Mesendoderm (in vitro differentiated cells): ENCODE results near the gene BDKRB1.
A peak's percentile ranks its signal among the peaks of the same experiment; 100 is the strongest.

ENCODE experiments used
- DNase-seq: peaks from one replicate; pipeline ENCODE4 v3.0.0; 2013
- H2AK5ac ChIP-seq: 2 replicates; pipeline ENCODE4 v1.6.1; 2013; ENCODE audit warnings: low read length, inconsistent platforms
- H2BK120ac ChIP-seq: 2 replicates; pipeline ENCODE4 v1.6.1; 2013; ENCODE audit warnings: low read depth, mild to moderate bottlenecking, low read length, moderate library complexity, mixed read lengths
- H2BK15ac ChIP-seq: replicated peaks from 2 replicates; pipeline ENCODE4 v1.6.1; 2013; ENCODE audit warnings: low read depth, mild to moderate bottlenecking, moderate library complexity
- H2BK5ac ChIP-seq: 2 replicates; pipeline ENCODE4 v1.6.1; 2013; ENCODE audit warnings: low read length, inconsistent platforms
- H3K18ac ChIP-seq: 2 replicates; pipeline ENCODE4 v1.6.1; 2013; ENCODE audit warnings: mild to moderate bottlenecking, low read length, mixed read lengths
- H3K23ac ChIP-seq: one replicate; pipeline ENCODE4 v1.6.1; 2013; ENCODE audit warnings: low read length
- H3K27ac ChIP-seq: 2 replicates; pipeline ENCODE4 v1.5.1; 2013; ENCODE audit warnings: low read depth, mild to moderate bottlenecking, inconsistent platforms, low read length, moderate library complexity
- H3K27me3 ChIP-seq: 2 replicates; pipeline ENCODE4 v1.6.1; 2013; ENCODE audit warnings: low read length, control low read depth, mild to moderate bottlenecking, inconsistent platforms; ENCODE audit not compliant: insufficient read depth, poor library complexity
- H3K36me3 ChIP-seq: 2 replicates; pipeline ENCODE4 v1.6.1; 2013; ENCODE audit warnings: low read length, inconsistent platforms; ENCODE audit not compliant: control insufficient read depth, insufficient read depth
- H3K4ac ChIP-seq: one replicate; pipeline ENCODE4 v1.6.1; 2013; ENCODE audit warnings: low read depth, mild to moderate bottlenecking, low read length, moderate library complexity
- H3K4me1 ChIP-seq: 2 replicates; pipeline ENCODE4 v1.6.1; 2013; ENCODE audit warnings: low read depth, low read length, inconsistent platforms; ENCODE audit not compliant: control insufficient read depth
- H3K4me2 ChIP-seq: 2 replicates; pipeline ENCODE4 v1.6.1; 2013; ENCODE audit warnings: low read length
- H3K4me3 ChIP-seq: 2 replicates; pipeline ENCODE4 v1.5.1; 2013; ENCODE audit warnings: mild to moderate bottlenecking, low read length
- H3K56ac ChIP-seq: one replicate; pipeline ENCODE4 v1.6.1; 2013; ENCODE audit warnings: low read length
- H3K79me1 ChIP-seq: 2 replicates; pipeline ENCODE4 v1.6.1; 2013; ENCODE audit warnings: low read length, inconsistent platforms
- H3K79me2 ChIP-seq: 2 replicates; pipeline ENCODE4 v1.6.1; 2013; ENCODE audit warnings: mild to moderate bottlenecking, low read length; ENCODE audit not compliant: control insufficient read depth, insufficient read depth
- H3K9ac ChIP-seq: 2 replicates; pipeline ENCODE4 v1.6.1; 2013; ENCODE audit warnings: low read length, inconsistent platforms
- H4K5ac ChIP-seq: one replicate; pipeline ENCODE4 v1.6.1; 2013; ENCODE audit warnings: low read length
- H4K8ac ChIP-seq: one replicate; pipeline ENCODE4 v1.6.1; 2013; ENCODE audit warnings: low read depth, mild to moderate bottlenecking, control low read depth, low read length, moderate library complexity
- WGBS: extraction: QIAGEN DNeasy Blood & Tissue Kit; methylation state at CpG from one replicate; pipeline ENCODE4 v1.1.7; 2013; ENCODE audit warnings: low lambda C conversion rate, missing lambda C conversion rate; ENCODE audit not compliant: insufficient coverage; ENCODE audit errors: extremely low coverage; 5-methylcytosine and 5-hydroxymethylcytosine counted together

BDKRB1 gene

DNA sequence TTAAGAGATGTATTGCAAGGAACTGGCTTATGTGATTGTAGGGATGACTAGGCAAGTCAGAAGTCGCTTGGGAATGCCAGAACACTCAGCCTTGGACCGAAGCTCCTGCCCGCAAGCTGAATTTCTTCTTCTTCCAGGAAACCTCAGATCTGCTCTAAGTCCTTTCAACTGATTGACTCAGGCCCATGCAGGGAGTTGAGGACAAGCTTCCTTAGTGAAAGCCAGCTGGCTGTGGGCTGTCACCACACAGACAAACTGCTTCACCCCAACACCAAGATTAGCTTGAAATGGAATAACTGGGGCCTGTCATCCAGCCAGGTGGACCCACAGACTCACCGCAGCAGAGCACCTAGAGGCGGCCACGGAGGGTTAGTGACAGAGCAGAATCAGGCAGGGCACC is 26.7 kb upstream of the BDKRB1 start:
- Histone ChIP-seq H2BK120ac (no peak overlapping the region), H3K79me1 (no peaks in the 10 kb centered on the region), H3K36me3 (no peaks in the 10 kb centered on the region), H3K4me2 (no peak overlapping the region), H4K5ac (no peak overlapping the region), H3K56ac (no peak overlapping the region), H3K23ac (no peak overlapping the region), H2BK15ac (no peak overlapping the region), H2BK5ac (no peak overlapping the region), H4K8ac (no peak overlapping the region), H3K27ac (no peak overlapping the region), H3K9ac (no peak overlapping the region), H2AK5ac (no peak overlapping the region), H3K4ac (no peak overlapping the region), H3K27me3 (no peaks in the 10 kb centered on the region), H3K4me3 (no peak overlapping the region), H3K18ac (no peak overlapping the region), H3K4me1 (no peaks in the 10 kb centered on the region), H3K79me2 (no peaks in the 10 kb centered on the region)
- no CpG with 5 or more reads among the region's 6 CpGs for WGBS
- no peak for DNase-seq

DNA sequence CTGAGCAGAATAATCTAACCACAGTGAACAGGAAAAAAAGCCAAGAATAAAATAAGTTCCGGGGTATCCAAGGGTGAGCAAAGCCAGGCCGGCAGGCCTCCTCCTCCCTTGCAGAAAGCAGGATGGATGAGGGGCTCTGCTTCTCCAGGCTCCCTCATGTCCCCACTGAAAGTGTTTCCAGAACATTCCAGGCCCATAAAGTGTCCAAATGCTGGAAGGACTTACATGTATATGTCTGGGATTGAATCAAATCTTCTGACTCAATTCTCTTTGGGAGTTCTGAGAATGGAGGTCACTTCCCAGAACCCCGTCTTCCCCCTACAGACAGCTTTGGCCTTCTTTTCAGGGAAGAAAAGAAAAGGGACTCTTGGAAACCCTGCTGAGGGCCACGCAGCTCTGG is 25.0 kb upstream of the BDKRB1 start:
- DNase-seq: no peak
- Histone ChIP-seq H3K18ac (no peak overlapping the region), H2BK15ac (no peak overlapping the region), H3K27me3 (no peaks in the 10 kb centered on the region), H3K4ac (no peak overlapping the region), H3K36me3 (no peaks in the 10 kb centered on the region), H4K5ac (no peak overlapping the region), H2AK5ac (no peak overlapping the region), H3K9ac (no peak overlapping the region), H3K4me2 (no peak overlapping the region), H3K79me2 (no peaks in the 10 kb centered on the region), H3K23ac (no peak overlapping the region), H2BK5ac (no peak overlapping the region), H3K4me3 (no peak overlapping the region), H2BK120ac (no peak overlapping the region), H3K79me1 (no peaks in the 10 kb centered on the region), H3K4me1 (peaks cover 6% of the 10 kb centered on the region), H3K27ac (no peak overlapping the region), H4K8ac (no peak overlapping the region), H3K56ac (no peak overlapping the region)
- no CpG with 5 or more reads among the region's 4 CpGs for WGBS

DNA sequence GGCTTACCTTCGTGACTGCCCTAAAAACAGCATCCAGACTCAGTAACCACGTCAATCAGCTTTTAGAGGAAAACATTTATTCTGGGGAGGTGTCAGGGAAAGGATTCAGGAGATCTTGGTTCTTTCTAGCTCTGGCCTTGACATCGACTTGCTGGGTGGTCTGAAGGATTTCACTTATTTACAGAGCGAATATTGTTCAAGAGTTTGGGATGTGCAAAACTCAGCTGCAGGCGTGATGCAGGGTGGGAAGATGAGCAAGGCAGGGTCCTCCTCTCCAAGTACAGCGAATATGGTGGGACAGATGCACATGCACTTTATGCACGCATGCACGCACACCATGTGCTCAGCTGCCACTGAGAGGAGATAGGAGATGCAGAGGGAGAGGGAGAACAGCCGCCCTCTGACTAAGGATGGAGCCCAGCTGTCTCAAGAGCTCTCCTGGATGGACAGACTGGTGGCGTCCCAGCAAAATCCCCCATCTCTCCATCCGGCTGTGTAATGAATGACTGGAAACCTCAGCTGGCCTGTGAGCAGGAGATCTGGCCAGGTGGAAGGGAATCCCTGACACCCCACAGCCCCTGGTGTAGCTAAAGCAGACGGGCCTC is 24.4 kb upstream of the BDKRB1 start:
- Histone ChIP-seq H3K23ac (no peak overlapping the region), H3K4me2 (no peak overlapping the region), H3K4me3 (no peak overlapping the region)

DNA sequence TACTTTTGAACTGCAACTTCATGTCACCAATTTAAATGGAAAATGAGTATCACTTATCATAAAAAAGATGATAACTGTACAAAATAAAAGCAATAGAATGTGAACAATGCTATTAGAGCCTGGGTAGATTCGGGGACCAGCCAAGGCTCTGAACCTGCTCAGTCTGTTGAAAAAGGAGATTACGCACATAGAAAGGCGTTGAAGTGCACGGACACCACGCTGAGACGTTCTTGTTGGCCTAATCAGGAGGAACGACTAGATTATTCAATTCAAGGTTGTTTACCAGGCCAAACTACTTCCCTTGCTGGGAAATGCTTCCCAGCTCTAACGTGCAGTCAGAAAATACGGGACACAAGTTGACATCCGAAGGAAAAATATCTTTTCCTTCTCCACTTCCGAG is 23.5 kb upstream of the BDKRB1 start:
- DNase-seq: no peak
- Histone ChIP-seq H2BK120ac (no peak overlapping the region), H3K4me2 (no peak overlapping the region), H2BK15ac (no peak overlapping the region), H2AK5ac (no peak overlapping the region), H3K4me3 (no peak overlapping the region), H3K27me3 (no peaks in the 10 kb centered on the region), H3K36me3 (no peaks in the 10 kb centered on the region), H3K27ac (no peak overlapping the region), H3K23ac (no peak overlapping the region), H4K5ac (no peak overlapping the region), H3K56ac (no peak overlapping the region), H3K79me1 (no peaks in the 10 kb centered on the region), H3K4ac (no peak overlapping the region), H4K8ac (no peak overlapping the region), H3K4me1 (peaks cover 6% of the 10 kb centered on the region), H3K79me2 (no peaks in the 10 kb centered on the region), H3K18ac (no peak overlapping the region), H3K9ac (no peak overlapping the region), H2BK5ac (no peak overlapping the region)
- no CpG with 5 or more reads among the region's 11 CpGs for WGBS

More for the DNA sequence above, 24.4 kb upstream of the BDKRB1 start:
- Histone ChIP-seq H3K56ac (no peak overlapping the region), H3K79me2 (no peaks in the 10 kb centered on the region), H2BK5ac (no peak overlapping the region), H3K36me3 (no peaks in the 10 kb centered on the region), H3K9ac (no peak overlapping the region), H3K18ac (no peak overlapping the region), H3K4me1 (peaks cover 6% of the 10 kb centered on the region), H2BK120ac (no peak overlapping the region), H3K27me3 (no peaks in the 10 kb centered on the region), H3K27ac (no peak overlapping the region), H3K4ac (no peak overlapping the region), H2AK5ac (no peak overlapping the region), H4K8ac (no peak overlapping the region), H3K79me1 (no peaks in the 10 kb centered on the region), H2BK15ac (no peak overlapping the region), H4K5ac (no peak overlapping the region)
- DNase-seq: no peak
- no CpG with 5 or more reads among the region's 12 CpGs for WGBS

DNA sequence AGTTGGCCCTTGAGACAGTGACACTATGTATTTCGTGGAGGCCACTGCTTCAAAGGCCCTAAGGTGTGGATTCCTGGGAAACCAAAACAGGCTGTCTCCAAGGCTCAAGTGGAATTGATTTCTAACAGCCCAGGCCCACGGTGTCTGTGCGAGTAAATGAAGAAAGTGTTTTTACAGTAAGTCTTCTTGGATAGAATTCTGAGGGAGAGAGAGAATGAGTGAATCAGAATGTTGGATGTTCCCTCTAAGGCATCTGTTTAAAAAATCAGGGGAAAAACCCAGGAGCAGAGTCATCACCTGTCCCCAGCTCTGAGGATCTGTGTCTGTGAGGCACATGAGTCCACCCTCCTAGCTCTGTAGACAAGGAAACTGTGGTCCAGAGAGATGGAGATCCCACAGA is 22.3 kb upstream of the BDKRB1 start:
- no peak overlapping the region for H3K56ac ChIP-seq
- no peak overlapping the region for H3K27ac ChIP-seq
- H2BK15ac ChIP-seq: no peak overlapping the region
- no peak overlapping the region for H3K23ac ChIP-seq
- no peaks in the 10 kb centered on the region for H3K79me2 ChIP-seq
- no CpG with 5 or more reads among the region's 3 CpGs for WGBS
- no peak overlapping the region for H4K5ac ChIP-seq
- no peak overlapping the region for H2BK5ac ChIP-seq
- H3K4me3 ChIP-seq: no peak overlapping the region
- H3K27me3 ChIP-seq: no peaks in the 10 kb centered on the region
- peaks cover 6% of the 10 kb centered on the region for H3K4me1 ChIP-seq
- H3K4ac ChIP-seq: no peak overlapping the region
- no peak overlapping the region for H3K18ac ChIP-seq
- H2AK5ac ChIP-seq: no peak overlapping the region
- no peak for DNase-seq
- no peaks in the 10 kb centered on the region for H3K79me1 ChIP-seq
- H4K8ac ChIP-seq: no peak overlapping the region
- H2BK120ac ChIP-seq: no peak overlapping the region
- no peak overlapping the region for H3K4me2 ChIP-seq
- no peak overlapping the region for H3K9ac ChIP-seq
- H3K36me3 ChIP-seq: no peaks in the 10 kb centered on the region

DNA sequence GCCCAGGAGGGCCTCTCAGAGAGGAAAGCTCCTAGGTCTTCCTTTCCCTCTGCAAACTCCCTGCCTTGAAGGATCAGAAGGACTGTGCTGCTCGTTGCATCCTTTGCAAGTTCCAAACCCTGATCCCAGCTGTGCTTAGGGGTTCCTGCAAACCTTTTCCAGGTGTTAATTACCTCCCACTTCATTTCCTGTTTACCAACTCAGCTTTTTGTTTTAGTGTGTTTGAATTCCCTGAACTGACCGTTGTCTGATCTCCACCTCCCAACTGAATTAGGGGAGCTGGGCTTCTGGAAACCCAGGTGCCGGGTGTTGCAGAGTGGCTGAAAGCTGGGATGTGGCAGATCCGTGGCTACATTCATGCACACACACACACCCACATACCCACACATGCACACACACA is 20.6 kb upstream of the BDKRB1 start:
- Histone ChIP-seq H2BK5ac (no peak overlapping the region), H3K4me3 (no peak overlapping the region), H2BK15ac (no peak overlapping the region), H2BK120ac (no peak overlapping the region), H3K23ac (no peak overlapping the region), H4K5ac (no peak overlapping the region), H3K27ac (no peak overlapping the region), H3K79me2 (no peaks in the 10 kb centered on the region), H3K56ac (peak overlapping the region; percentile 9), H3K18ac (no peak overlapping the region), H3K4me2 (no peak overlapping the region), H3K36me3 (no peaks in the 10 kb centered on the region), H4K8ac (no peak overlapping the region), H3K4me1 (peaks cover 6% of the 10 kb centered on the region), H3K9ac (no peak overlapping the region), H3K79me1 (no peaks in the 10 kb centered on the region), H3K4ac (no peak overlapping the region), H3K27me3 (no peaks in the 10 kb centered on the region), H2AK5ac (no peak overlapping the region)
- peak; percentile 33 for DNase-seq
- no CpG with 5 or more reads among the region's 4 CpGs for WGBS
